ENCODE measurements around the gene RPL4.

RPL4 gene

GRCh38 chr15:66459818-66460615 is 44.6 kb downstream of the RPL4 start:
- no peak for DNase-seq (ENCODE audit: low read depth in 2 of 2)

GRCh38 chr15:66456211-66456610 is 48.4 kb downstream of the RPL4 start:
- DNase-seq (ENCODE audit: low read depth in 2 of 2), result no peak

GRCh38 chr15:66454143-66454542 is 50.5 kb downstream of the RPL4 start:
- no peak for DNase-seq (ENCODE audit: low read depth in 2 of 2)

- no peak for DNase-seq (ENCODE audit: low read depth in 2 of 2)
Observed at GRCh38 chr15:66452971-66453580, 51.6 kb downstream of the RPL4 start.

- DNase-seq (ENCODE audit: low read depth in 2 of 2), result no peak
Observed at GRCh38 chr15:66452420-66452819, 52.2 kb downstream of the RPL4 start.

Measured in stimulated activated CD8-positive, alpha-beta memory T cell treated with anti-CD3 and anti-CD28 coated beads, Interleukin-2, amount 100 ng/mL, for 1 hour (primary cell).